Caco-2 (cell line): ENCODE results near the gene EXOSC6. TPM values are rescaled to one million over a fixed set of nuclear protein-coding genes. Genes with fewer than 3 reads are reported as not detected.
"Not testable (repeated sequence)": the region's sequence is repeated elsewhere in the genome, so short reads cannot be mapped to it uniquely, and the experiment has no call there.

ENCODE experiments used
- BruUV-seq: library from RNA; stranded (reverse); fragments of 400-500 nt; replicated peaks from 2 replicates; lab custom pipeline; 2021; lab: Mats Ljungman, UMichigan
- CTCF ChIA-PET: fragments of 300-600 bp; sonication (Branson Sonifier 250); formaldehyde crosslinking; loops from one replicate; lab custom pipeline; 2022; ENCODE audit warnings: antibody characterized with exemption; lab: Charles Lee
- POLR2A ChIA-PET: fragments of 300-600 bp; sonication (Branson Sonifier 250); formaldehyde crosslinking; loops from one replicate; lab custom pipeline; 2022; ENCODE audit warnings: antibody characterized with exemption; lab: Charles Lee
- DNase-seq, 2 experiments: peaks; one replicate each; pipeline versions ENCODE4 v3.0.0 to v3.0.0-alpha.2; 2020 to 2022
- H3K27me3 ChIP-seq: replicated peaks from 2 replicates; pipeline ENCODE4 v1.6.0; 2011; ENCODE audit warnings: low read length; ENCODE audit not compliant: control insufficient read depth, insufficient read depth
- H3K36me3 ChIP-seq: 2 replicates; pipeline ENCODE4 v1.5.1; 2011; ENCODE audit warnings: low read length; ENCODE audit not compliant: control insufficient read depth, insufficient read depth
- H3K4me1 ChIP-seq: fragments of 250-450 bp; sonication (Bioruptor Pico); 2 replicates; pipeline ENCODE4 v1.5.1; 2020; ENCODE audit warnings: mild to moderate bottlenecking
- H3K4me3 ChIP-seq: 2 replicates; pipeline ENCODE4 v1.5.1; 2011; ENCODE audit warnings: low read depth, mild to moderate bottlenecking, control low read depth, low read length
- H3K9me3 ChIP-seq: fragments of 250-450 bp; sonication (Bioruptor Pico); 2 replicates; pipeline ENCODE4 v1.5.1; 2020; ENCODE audit warnings: mild to moderate bottlenecking, moderate library complexity
- H3K27ac Mint-ChIP-seq: one replicate; pipeline ENCODE4 v1.8.0; 2022; ENCODE audit warnings: mixed read lengths; ENCODE audit not compliant: unreplicated experiment
- H3K27me3 Mint-ChIP-seq: one replicate; pipeline ENCODE4 v1.8.0; 2022; ENCODE audit warnings: mixed read lengths; ENCODE audit not compliant: insufficient read depth, unreplicated experiment
- H3K36me3 Mint-ChIP-seq: one replicate; pipeline ENCODE4 v1.8.0; 2022; ENCODE audit warnings: mild to moderate bottlenecking, mixed read lengths; ENCODE audit not compliant: insufficient read depth, unreplicated experiment
- H3K4me1 Mint-ChIP-seq: one replicate; pipeline ENCODE4 v1.8.0; 2022; ENCODE audit warnings: low read depth, mixed read lengths; ENCODE audit not compliant: unreplicated experiment
- H3K4me3 Mint-ChIP-seq: one replicate; pipeline ENCODE4 v1.8.0; 2022; ENCODE audit warnings: mild to moderate bottlenecking, moderate library complexity, mixed read lengths; ENCODE audit not compliant: unreplicated experiment
- H3K9me3 Mint-ChIP-seq: one replicate; pipeline ENCODE4 v1.8.0; 2022; ENCODE audit warnings: mixed read lengths; ENCODE audit not compliant: unreplicated experiment
- CTCF ChIP-seq, 2 experiments: fragments of 200-600 bp in 1 of 2; IDR thresholded peaks; 1 replicate in 1 of 2; 2 replicates in 1 of 2; pipeline versions ENCODE4 v1.5.1 to v1.8.0; 2011 to 2022; ENCODE audit warnings: antibody characterized with exemption in 1 of 2, control low read depth in 1 of 2, inconsistent platforms in 1 of 2, low read depth in 1 of 2, low read length in 1 of 2, mild to moderate bottlenecking in 1 of 2, moderate library complexity in 1 of 2; ENCODE audit not compliant: insufficient read depth in 1 of 2, severe bottlenecking in 1 of 2, unreplicated experiment in 1 of 2
- intact Hi-C: fragments of 100-400 bp; cut with micrococcal nuclease; formaldehyde crosslinking; loops from one replicate; pipeline ENCODE4 v1.10.0; 2022; ENCODE audit not compliant: unreplicated experiment
- total RNA-seq: library from RNA; stranded (reverse); gene quantifications from 2 replicates; pipeline ENCODE4 v1.2.3, GENCODE V29; 2022

EXOSC6 gene
- total RNA-seq, 1 experiment from 2014 or later, result 34.6 TPM

GRCh38 chr16:70250748-70251628 lies 752 bp downstream of the EXOSC6 start:
- peak in 1 of 2 experiments; percentile 25 for TF ChIP-seq CTCF (IDR thresholded peaks at IDR 0.05; ENCODE audit: insufficient read depth in 1 of 2, low read depth in 1 of 2, low read length in 1 of 2, severe bottlenecking in 1 of 2, unreplicated experiment in 1 of 2)
- H3K27me3 ChIP-seq, result no peaks in the 10 kb centered on the region
- no peaks in the 10 kb centered on the region for H3K4me1 ChIP-seq
- ChIA-PET POLR2A (interaction anchor here (1.2 kb wide), 1 partner anchor 38 kb away, joined by 3 read pairs; the partner anchor contains the start of gene AARS1), CTCF (interaction anchor here (0.6 to 2.2 kb wide), 9 partner anchors 17 to 431 kb away, joined by 3 to 11 read pairs (median 3); partner anchors contain the start of gene AARS1)
- H3K9me3 Mint-ChIP-seq, result no peaks in the 10 kb centered on the region
- peak overlapping the region; percentile 82 for H3K4me3 Mint-ChIP-seq
- no peaks in the 10 kb centered on the region for H3K27me3 Mint-ChIP-seq
- peaks cover 10% of the 10 kb centered on the region for H3K36me3 ChIP-seq
- H3K9me3 ChIP-seq, result no peaks in the 10 kb centered on the region
- no peaks in the 10 kb centered on the region for H3K4me1 Mint-ChIP-seq
- peak; percentile 64 to 79 for DNase-seq
- peak overlapping the region; percentile 89 for H3K27ac Mint-ChIP-seq
- peaks cover 78% of the 10 kb centered on the region for H3K36me3 Mint-ChIP-seq
- peak overlapping the region; percentile 99 for H3K4me3 ChIP-seq
- intact Hi-C loops, result no loop called here
- BruUV-seq, result no TSS peak

GRCh38 chr16:70249697-70250096 lies 2.0 kb downstream of the EXOSC6 start:
- H3K27me3 ChIP-seq, H3K9me3 ChIP-seq, DNase-seq, H3K4me1 Mint-ChIP-seq, H3K9me3 Mint-ChIP-seq, CTCF ChIA-PET, intact Hi-C loops, H3K36me3 ChIP-seq, POLR2A ChIA-PET, H3K4me1 ChIP-seq, H3K27me3 Mint-ChIP-seq, BruUV-seq: not testable (repeated sequence)
- Mint-ChIP-seq H3K4me3 (peak overlapping the region; percentile 82), H3K27ac (peak overlapping the region; percentile 87), H3K36me3 (peaks cover 65% of the 10 kb centered on the region)
- H3K4me3 ChIP-seq, result peak overlapping the region; percentile 27; the same call in 1 of the 2 replicates

DNA sequence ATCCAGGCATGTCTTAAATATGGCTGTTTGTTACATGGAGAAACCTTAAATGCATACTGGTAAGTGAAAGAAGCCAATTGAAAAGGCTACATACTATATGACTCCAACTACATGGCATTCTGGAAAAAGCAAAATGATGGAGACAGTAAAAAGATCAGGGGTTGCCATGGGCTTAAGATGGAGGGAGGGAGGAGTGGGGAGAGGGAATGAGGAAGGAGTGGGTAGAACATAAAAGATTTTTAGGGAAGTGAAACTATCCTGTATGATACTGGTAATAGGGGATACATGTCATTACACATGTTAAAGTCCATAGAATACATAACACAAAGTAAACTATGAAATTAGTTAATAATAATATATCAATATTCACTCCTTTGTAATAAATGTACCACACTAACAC lies 13.0 kb downstream of the EXOSC6 start:
- H3K27ac Mint-ChIP-seq, H3K9me3 ChIP-seq, H3K27me3 Mint-ChIP-seq, H3K36me3 Mint-ChIP-seq, DNase-seq, H3K27me3 ChIP-seq, BruUV-seq, H3K4me1 Mint-ChIP-seq, POLR2A ChIA-PET, H3K36me3 ChIP-seq, H3K4me3 Mint-ChIP-seq, intact Hi-C loops, H3K4me3 ChIP-seq, H3K9me3 Mint-ChIP-seq, CTCF ChIA-PET, H3K4me1 ChIP-seq: not testable (repeated sequence)

GRCh38 chr16:70231831-70232230 lies 19.9 kb downstream of the EXOSC6 start:
- peaks cover 22% of the 10 kb centered on the region for H3K36me3 Mint-ChIP-seq
- not testable (repeated sequence) for DNase-seq, H3K36me3 ChIP-seq

GRCh38 chr16:70226024-70226423 lies 25.7 kb downstream of the EXOSC6 start:
- intact Hi-C loops, H3K4me1 ChIP-seq, H3K4me3 ChIP-seq, H3K36me3 ChIP-seq, BruUV-seq, H3K27me3 Mint-ChIP-seq, H3K4me3 Mint-ChIP-seq, H3K27ac Mint-ChIP-seq, H3K27me3 ChIP-seq, CTCF ChIA-PET, DNase-seq, H3K4me1 Mint-ChIP-seq, H3K9me3 ChIP-seq, POLR2A ChIA-PET, H3K9me3 Mint-ChIP-seq: not testable (repeated sequence)
- H3K36me3 Mint-ChIP-seq, result peaks cover 16% of the 10 kb centered on the region

More at GRCh38 chr16:70231831-70232230, 19.9 kb downstream of the EXOSC6 start:
- H3K27me3 Mint-ChIP-seq, H3K4me1 ChIP-seq, H3K4me3 Mint-ChIP-seq, H3K27me3 ChIP-seq, CTCF ChIA-PET, H3K4me3 ChIP-seq, H3K9me3 Mint-ChIP-seq, H3K27ac Mint-ChIP-seq, POLR2A ChIA-PET, H3K9me3 ChIP-seq, intact Hi-C loops, H3K4me1 Mint-ChIP-seq: not testable (repeated sequence)
- TSS peak; percentile 9 for BruUV-seq

DNA sequence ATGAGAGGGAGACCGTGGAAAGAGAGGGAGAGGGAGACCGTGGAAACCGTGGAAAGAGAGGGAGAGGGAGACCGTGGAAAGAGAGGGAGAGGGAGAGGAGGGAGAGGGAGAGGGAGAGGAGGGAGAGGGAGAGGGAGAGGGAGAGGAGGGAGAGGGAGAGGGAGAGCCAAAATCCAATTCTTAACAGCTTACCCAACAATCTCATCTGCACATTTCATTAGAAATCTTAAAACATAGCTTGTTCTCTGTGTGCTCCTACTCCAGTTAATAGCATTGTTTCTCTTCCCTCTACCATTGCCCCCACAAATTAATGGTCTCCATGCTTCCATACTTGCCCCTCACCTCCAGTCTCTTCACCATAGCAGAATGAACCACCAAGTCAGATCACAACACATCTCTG lies 26.3 kb downstream of the EXOSC6 start:
- H3K27me3 ChIP-seq, H3K4me1 Mint-ChIP-seq, BruUV-seq, H3K27ac Mint-ChIP-seq, POLR2A ChIA-PET, H3K4me1 ChIP-seq, H3K27me3 Mint-ChIP-seq, H3K9me3 Mint-ChIP-seq, CTCF ChIA-PET, intact Hi-C loops, DNase-seq, H3K4me3 ChIP-seq, H3K4me3 Mint-ChIP-seq, H3K9me3 ChIP-seq, H3K36me3 ChIP-seq: not testable (repeated sequence)
- peaks cover 11% of the 10 kb centered on the region for H3K36me3 Mint-ChIP-seq
